GM18505 (cell line): ENCODE measurements around the gene QPCTL.
"Not testable (repeated sequence)": the region's sequence is repeated elsewhere in the genome, so short reads cannot be mapped to it uniquely, and the experiment has no call there.

ENCODE experiments used
- ATAC-seq: cut with Tn5 transposase; IDR thresholded peaks from one replicate; pipeline ENCODE4 v1.9.1; 2021; ENCODE audit not compliant: unreplicated experiment
- POLR2A ChIP-seq: IDR thresholded peaks from 4 replicates; pipeline ENCODE4 v1.6.1; 2011; ENCODE audit warnings: borderline replicate concordance; ENCODE audit not compliant: insufficient read depth, insufficient read length; ENCODE audit errors: extremely low read depth

The QPCTL gene

GRCh38 chr19:45717131-45717982, 24.9 kb downstream of the QPCTL start:
- TF ChIP-seq POLR2A = peak; percentile 44
- ATAC-seq = peak; percentile 88

- peak; percentile 18 for TF ChIP-seq POLR2A
- ATAC-seq = no peak
These were observed 25.7 kb downstream of the QPCTL start for GRCh38 chr19:45717983-45718650.

GRCh38 chr19:45720065-45720464, 27.6 kb downstream of the QPCTL start:
- not testable (repeated sequence) for ATAC-seq

GRCh38 chr19:45728683-45729082, 36.2 kb downstream of the QPCTL start:
- not testable (repeated sequence) for ATAC-seq

- no peak for TF ChIP-seq POLR2A
- ATAC-seq = no peak
These were observed 37.4 kb downstream of the QPCTL start for GRCh38 chr19:45729800-45730290.

GRCh38 chr19:45730368-45731288, 38.2 kb downstream of the QPCTL start, which contains the start of gene FBXO46:
Gene FBXO46 (minus strand): TSS chr19:45730896. CDS start chr19:45713495, 17,401 bp downstream.
- peak; percentile 85 for ATAC-seq
- peak; percentile 82 for TF ChIP-seq POLR2A

- no peak for TF ChIP-seq POLR2A
- ATAC-seq = no peak
These were observed 40.8 kb downstream of the QPCTL start, which contains the start of gene MEIOSIN for GRCh38 chr19:45733160-45733810. Gene MEIOSIN (plus strand): TSS chr19:45733439. CDS start chr19:45735377, 1,938 bp downstream.

GRCh38 chr19:45739498-45740439, 47.3 kb downstream of the QPCTL start:
- ATAC-seq = no peak
- no peak for TF ChIP-seq POLR2A

GRCh38 chr19:45742969-45743368, 50.5 kb downstream of the QPCTL start:
- no peak for ATAC-seq

GRCh38 chr19:45745606-45746005, 53.1 kb downstream of the QPCTL start:
- ATAC-seq = no peak

More at GRCh38 chr19:45742969-45743368, 50.5 kb downstream of the QPCTL start:
- no peak for TF ChIP-seq POLR2A

GRCh38 chr19:45746866-45747265, 54.4 kb downstream of the QPCTL start:
- ATAC-seq = no peak
- TF ChIP-seq POLR2A = no peak

More at GRCh38 chr19:45745606-45746005, 53.1 kb downstream of the QPCTL start:
- TF ChIP-seq POLR2A = no peak

GRCh38 chr19:45747513-45747912, 55.0 kb downstream of the QPCTL start:
- no peak for ATAC-seq
- no peak for TF ChIP-seq POLR2A

- not testable (repeated sequence) for ATAC-seq
These were observed 59.0 kb downstream of the QPCTL start for GRCh38 chr19:45751483-45751882.
